HG03135 (cell line): ENCODE data around the gene THSD4.

Experiments used
- ATAC-seq: cut with Tn5 transposase; IDR thresholded peaks from one replicate; pipeline ENCODE4 v1.9.1; 2021; ENCODE audit warnings: mild to moderate bottlenecking, moderate library complexity; ENCODE audit not compliant: unreplicated experiment

THSD4 gene

DNA sequence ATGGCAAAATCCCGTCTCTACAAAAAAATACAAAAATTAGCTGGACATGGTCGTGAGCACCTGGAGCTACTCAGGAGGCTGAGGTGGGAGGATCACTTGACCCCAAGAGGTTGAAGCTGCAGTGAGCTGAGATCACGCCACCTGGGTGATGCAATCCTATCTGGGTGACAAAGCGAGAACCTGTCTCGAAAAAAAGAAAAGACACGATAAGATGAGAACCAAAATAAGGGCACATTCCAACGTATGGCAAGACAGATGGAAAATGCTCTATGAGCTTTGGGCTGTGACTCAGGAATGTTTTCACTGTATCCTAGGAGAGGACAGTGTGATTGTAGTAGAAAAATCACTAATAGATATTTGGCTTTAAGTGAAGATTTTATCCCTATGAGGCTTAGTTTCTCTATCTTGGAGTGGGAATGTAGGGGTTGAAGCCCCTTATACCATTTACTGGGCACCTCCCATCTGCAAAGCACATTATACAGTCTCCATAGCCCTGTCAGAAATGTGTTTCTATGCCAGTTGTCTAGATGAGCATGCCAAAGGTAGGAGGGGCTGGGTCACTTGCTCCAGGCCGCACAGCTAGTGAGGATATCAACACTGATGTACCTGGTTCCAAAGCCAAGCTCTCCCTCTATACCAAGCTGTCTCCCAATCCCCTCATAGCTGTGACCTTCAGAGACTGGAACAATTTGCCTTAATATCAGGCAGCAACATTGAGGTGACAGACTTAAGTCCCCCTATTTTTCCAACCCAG, 641.5 kb downstream of the THSD4 start:
- no peak for ATAC-seq

DNA sequence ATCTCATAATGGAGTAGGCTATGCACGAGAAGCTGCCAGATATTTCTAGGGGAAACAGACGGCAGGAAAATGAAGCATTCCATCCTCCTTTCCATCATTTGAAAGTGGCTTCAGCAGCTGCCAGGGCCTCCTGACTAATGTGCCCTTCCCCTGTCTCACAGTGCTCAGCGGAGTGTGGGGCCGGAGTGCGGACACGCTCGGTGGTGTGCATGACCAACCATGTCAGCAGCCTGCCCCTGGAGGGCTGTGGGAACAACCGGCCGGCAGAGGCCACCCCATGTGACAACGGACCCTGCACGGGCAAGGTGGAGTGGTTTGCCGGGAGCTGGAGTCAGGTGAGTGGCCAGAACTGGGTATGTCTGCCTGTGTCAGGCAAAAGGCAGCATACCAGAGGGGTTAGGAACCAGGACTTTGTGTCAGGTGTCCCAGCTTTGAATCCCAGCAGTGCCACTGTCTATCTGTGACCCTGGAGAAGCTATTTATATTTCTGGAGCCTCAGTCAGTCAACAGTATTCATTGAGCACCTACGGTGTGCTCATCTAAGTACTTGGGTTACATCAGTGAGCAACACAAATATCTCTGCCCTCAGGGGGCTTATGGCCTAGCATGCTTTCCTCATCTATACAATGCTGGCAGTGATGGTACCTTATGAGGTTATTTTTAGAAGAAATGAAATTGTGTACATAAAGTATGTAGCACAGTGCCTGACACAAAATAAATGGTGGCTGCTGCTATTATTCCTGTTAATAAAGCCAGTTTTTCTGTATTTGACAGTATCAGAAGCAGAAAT, 642.7 kb downstream of the THSD4 start:
- no peak for ATAC-seq

DNA sequence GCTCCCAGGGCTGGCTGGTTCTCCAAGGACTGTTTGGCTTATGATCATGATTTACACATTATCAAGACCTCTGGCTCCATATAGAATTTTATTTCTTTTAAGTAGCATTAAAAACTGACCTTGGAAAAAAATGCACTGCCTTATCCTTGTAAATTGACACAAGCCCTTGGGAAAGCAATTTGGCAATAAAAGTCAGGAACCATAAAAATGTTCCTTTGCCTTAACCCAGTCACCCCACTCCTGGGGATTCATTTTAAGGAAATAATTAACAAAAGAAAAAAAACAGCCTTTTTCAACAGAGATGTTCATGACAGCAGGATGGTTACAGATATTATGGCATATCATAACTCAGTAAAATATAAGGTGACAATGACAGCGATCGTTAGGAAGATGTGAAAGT, 643.4 kb downstream of the THSD4 start:
- no peak for ATAC-seq

DNA sequence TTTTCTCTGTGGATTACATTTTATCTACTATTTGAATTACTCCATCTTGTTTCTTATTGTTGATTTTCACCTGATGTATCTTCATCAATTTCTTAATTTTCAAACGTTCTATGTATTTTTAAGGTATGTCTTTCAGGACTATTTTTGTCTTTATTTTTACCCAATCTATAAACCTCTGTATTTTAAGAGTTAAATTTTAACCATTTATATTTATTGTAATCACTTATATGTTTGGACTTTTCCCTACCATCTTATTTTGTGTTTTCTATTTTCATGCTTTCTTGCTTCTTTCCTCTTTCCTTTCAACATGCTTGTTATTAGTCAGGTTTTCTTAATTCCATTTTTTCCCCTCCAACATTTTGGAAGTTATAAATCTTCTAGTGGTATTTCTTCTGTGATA, 645.6 kb downstream of the THSD4 start:
- no peak for ATAC-seq

DNA sequence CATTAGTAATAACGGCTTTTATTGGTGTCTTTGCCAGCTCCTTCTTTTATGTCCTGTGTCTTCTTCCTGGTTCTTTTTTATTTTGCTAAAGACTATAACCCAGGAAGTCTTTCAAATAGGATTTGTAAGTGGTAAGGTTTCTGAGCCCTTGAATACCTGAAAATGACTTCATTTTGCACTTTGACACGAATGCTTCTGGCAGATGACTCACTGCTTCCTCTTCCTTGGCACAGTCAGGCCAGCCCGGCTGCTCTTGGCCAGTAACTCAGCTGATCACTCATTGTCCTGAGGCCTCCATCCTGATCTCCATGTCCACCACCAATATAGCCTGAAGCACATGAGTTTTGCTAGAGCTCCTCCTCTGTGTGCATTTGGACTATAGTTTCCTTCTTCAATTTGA, 646.4 kb downstream of the THSD4 start:
- ATAC-seq = no peak

DNA sequence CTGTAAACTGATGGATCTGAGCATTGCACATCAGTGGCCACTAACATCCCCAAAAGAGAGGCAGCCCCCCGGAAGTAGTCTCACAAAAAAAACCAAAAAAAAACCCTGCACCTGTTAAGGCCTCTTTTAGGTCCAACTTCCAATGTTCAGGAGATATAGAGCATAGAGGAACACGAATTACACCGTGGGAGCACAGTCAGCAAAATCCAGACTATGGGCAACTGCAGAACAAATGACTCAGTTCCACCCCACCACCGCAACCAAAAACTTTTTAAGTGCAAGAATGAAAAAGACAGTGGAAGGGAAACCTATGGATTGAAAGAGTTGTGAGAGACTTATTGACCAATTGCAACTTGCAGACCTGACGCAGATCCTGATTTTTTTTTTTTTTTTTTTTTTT, 652.9 kb downstream of the THSD4 start:
- no peak for ATAC-seq

DNA sequence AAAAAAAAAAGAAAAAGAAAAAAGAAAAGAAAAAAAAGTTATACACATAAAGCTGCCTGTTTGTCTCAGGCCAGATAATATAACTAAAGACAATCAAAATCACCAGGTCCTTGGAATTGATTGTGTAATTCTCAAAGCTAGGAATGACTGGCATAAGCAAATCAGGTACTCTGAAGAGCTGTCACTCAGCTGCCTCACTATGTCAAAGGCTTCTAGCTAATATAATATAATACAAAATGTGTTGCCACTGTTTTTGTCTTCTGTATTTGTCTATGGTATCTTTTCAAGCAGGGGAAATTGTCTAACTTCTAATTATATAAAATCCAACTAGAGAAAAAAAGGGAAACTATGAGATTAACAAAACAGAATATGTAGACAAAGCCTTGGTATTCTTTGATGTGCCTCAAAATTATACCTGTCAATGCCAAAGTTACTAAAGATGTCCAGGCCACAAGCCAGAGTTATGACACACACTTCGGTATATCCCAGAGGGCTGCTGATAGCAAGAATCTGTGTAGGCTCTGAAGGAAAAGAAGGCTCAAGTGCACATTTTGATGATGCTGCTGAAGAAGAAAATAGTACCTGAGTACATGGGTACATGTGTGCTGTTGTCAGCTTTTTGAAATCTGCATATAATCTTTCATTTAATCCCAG, 658.1 kb downstream of the THSD4 start:
- ATAC-seq = no peak

DNA sequence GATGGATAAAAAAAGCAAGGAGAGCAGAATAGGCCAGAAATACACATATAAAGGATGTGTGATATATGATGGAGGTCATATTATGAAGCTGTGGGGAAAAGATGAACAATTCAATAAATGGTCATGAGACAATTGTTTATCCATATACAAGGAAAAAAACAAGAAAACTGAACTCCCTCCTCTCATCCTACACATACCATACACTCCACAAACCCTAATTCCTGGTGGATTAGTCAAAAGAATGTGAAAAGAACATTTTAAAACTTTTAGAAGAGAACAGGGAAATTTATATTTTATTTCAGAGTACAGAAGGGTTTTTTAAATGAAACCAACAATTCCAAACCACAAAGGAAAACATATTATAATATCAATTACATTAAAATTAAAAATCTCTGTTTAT, 660.6 kb downstream of the THSD4 start:
- ATAC-seq = no peak

DNA sequence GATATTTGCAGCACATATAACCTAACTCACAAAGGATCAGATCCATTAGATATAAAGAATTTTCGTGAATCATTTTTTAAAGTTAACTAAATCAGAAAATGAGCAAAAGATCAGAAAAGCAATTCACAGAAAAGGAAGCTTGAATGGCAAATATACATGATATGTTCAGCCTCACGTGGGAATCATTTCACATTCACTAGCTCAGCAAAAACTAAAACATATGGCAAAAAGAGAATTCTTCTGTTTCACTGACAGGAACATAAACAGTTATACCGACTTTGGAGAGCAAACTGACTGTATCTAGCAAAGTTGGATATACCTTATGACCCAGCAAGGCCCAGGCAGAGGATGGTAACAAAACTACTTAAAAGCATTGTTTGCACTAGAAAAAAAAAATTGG, 661.0 kb downstream of the THSD4 start:
- ATAC-seq = no peak

DNA sequence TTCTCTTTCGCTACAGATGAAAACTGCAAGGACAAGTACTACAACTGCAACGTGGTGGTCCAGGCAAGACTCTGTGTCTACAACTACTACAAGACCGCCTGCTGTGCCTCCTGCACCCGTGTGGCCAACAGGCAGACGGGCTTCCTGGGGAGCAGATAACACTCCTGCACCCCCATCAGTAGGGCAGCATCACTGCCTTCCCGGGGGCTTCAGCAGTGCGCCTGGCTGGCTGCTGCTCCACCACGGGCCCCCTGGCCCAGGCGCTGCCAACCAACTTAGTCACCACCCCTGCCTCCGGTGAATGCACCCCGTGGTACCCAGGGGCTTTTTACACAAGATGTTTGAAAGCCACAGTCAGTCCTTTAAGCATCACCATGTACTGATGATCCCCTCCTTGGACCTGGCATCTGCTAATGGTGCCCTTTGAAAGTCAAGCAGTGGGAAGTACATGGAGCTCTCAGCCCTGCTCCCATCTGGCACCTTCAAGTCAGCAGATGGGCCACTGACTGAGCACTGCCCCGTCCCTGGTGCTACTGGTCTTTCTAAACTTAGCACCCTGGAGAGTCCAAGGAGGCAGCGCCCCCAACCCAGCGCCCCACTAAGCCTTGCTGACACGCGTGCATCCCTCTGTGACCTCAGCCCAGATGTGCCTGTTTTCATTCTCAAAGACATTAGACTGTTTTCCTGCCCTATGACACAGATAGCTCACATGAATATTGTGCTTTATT, 662.1 kb downstream of the THSD4 start:
- ATAC-seq = no peak

DNA sequence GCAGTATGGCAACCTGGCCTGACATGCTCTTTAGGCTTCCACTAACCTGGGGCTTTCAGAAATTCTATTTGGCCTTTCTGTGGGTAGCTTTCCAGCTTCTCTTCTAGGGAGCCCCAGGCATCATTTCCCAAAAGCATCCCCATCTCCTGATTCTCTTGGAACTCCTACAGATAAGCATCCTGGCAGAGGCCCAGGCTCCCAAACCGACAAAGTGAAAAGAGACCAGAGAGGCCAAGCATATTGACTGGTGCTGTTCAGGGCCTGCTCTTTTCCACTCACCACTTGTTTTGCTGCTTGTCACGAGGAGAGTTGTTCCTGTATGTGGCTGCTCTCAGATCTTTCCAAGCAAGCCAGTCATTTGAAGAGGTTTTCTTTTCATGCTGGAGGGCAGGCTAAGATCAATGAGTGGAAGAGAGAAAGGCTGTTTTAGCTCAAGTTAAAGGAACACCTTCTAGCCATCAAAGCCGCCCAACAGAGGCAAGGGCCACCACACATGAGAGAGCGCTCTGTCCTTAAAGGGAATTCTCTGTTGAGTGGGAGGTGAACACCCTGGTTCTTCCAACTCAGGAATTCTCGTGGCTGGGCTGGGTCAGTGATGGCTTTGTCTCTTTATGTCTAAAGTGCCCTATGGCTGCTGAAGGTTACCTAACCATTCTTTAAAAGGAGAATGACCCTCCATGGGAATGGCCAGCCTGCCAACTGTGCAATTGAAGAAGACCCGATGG, 664.0 kb downstream of the THSD4 start:
- ATAC-seq = no peak

DNA sequence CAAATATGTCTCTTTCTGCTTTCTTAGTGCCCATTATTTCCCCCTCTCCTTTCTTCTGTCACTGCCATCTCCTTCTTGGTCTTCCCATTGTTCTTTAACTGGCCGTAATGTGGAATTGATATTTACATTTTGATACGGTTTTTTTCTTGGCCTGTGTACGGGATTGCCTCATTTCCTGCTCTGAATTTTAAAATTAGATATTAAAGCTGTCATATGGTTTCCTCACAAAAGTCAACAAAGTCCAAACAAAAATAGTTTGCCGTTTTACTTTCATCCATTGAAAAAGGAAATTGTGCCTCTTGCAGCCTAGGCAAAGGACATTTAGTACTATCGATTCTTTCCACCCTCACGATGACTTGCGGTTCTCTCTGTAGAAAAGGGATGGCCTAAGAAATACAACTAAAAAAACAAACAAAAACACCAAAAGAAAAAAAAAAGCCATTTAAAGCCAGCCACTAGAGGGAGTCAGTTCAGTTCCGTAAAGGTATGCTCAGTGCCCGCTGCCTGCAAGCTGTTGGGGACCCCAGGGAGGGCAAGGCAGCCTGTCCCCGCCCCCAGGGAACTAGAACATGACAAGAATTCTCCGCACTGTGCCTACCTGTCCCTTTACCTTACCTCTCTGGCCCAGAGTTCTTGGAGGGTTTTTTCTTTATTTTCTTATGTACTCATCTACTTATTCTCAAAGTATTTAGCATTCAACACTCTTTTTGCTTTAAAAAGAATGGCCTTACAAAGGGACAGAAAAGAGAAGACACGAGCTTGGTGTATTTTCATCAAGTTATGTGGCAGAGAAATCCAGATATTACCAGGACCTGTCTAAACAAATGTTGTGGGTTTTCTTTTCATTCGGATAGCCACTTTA, 665.1 kb downstream of the THSD4 start:
- ATAC-seq = no peak

DNA sequence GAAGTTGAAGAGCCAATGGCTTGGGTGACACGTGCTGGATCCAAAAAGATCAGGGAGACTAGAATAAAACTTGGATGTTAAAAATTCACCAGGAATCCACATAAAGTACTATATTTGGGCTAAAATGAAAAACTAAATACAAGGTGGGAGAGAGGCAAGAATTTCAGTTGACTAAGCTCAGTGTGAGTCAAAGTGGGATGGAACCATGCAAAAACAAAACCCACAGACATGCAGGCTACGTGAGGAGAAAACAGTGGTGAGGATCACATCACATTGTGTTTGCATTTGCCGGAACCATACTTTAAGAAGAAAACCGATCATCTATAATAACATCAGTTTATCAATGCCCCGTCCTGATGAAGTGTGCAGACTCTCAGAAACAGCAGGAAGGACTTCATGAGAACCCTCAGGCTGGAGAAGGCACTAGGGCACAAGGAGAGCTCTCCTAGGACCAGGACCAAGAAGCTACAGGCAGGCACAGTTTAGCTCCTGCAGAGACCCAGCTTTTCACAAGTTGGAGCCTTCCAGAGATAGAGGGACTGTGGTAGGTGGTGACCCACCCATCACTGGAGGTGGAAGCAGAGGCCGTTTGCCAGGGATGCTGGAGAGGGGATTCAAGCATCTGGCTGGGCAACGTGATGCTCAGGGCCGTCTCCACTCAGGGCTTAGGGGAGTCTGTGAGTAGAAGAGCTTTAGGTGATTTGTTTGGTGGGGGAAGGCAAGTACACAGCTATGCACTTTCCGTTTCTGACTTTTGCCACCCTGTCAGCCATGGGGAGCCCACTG, 666.1 kb downstream of the THSD4 start:
- ATAC-seq = no peak

DNA sequence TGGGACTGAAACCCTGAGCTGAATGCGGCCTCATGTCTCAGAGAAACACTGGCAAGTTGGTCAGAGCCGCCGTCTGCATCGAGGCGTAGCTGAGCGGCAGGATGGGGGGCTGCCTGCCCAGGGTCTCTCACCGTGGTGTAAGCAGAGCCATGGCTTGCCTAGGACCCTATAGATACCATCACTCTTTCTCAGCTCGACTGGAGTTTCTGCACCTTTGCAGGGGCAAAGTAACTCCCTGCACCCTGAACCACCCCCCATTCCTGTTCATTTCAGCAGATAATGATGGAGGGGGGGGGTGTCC, 666.6 kb downstream of the THSD4 start:
- no peak for ATAC-seq

DNA sequence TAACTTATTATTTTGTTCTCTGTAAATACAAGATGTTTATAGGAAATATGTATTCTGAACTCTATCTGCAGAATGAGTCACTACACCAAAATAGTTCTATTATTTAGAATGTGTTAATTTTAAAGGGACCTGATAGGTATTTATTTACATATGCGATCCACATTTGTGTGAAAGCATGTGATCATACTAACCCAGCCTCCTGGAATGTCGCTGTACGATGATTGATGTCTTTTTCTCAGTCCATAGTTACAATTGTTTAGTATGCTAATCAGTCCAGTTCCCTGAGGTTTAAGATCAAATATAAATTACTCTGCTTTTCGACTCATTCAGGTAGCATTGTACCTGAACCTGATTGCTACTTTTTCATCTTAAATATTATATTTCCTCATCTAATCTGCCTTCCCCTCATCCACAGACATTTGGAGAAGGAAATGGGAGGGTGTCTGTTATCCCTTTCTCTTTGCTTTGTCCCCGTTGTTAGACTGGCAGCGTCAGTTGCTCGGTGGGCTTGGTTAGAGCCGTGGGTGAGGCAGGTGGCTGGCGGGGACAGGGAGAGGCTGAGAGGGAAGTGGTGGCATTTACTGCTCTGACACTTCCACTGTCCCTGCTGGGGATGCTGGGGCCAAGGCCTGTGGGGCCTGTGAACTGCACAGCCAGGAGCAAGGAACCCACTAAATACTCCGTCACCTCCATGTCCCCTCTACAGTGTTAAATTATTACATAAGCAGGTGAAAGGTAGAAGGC, 667.3 kb downstream of the THSD4 start:
- ATAC-seq = no peak

DNA sequence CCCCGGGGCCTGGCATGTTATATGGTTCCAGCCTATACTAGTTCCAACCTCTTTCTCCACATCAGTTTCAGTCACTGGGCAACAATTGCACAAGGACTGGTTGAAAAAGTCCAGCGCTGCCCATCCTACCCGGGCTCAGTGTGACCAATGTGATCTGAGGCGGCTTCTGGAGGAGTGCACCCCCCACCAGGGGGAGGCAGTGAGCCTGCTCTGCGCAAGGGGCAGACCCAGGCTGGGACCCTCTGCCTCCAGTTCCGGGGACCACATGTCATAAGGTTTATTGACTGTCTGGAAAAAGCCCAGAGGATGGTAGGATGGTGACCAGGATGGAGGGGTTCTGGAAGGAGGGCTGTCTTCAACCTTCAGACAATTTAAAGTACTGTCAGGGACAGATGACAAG, 669.4 kb downstream of the THSD4 start:
- no peak for ATAC-seq

DNA sequence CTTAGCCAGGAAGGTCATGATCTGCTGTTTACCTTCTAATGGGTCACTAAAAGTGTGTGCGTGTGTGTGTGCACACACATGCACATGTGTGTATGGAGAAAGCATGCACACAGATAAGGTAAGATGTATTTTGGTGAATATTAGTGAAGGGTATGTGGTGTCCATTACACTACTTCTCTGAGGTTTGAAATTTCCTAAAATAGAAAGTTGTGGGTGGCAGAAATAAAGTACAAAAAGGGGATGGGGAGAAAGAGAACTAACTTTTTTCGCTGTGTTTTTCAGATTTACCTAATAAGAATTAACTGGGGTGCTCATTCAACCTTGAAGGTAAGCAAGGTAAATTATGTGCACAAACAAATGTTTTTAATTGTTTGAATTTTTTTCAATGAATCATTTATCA, 670.7 kb downstream of the THSD4 start:
- ATAC-seq = no peak

DNA sequence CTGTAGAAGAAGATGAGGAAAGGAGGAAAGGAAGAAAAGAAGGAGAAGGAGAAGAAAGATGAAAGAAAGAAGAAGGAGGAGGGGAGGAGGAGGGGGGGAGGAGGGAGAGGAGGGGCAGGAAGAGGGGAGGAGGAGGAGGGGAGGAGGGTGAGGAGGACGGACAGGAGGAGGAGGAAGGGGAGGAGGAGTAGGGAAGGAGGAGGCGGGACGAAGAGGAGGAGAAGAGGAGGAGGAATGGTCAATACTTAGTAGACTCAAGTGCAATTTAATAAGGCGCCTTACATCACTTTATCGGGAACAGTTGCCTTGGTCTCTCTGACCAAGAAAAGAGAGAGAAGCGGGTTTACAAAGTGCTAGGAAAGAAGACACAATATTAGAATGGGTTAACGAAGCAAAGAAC, 671.4 kb downstream of the THSD4 start:
- ATAC-seq = no peak
